Psoas muscle (tissue), 8 donors: Measurements from ENCODE around the gene MRPL9. TPM values are rescaled to one million over a fixed set of nuclear protein-coding genes. Genes with fewer than 3 reads are reported as not detected.
"Not testable (repeated sequence)": the region's sequence is repeated elsewhere in the genome, so short reads cannot be mapped to it uniquely, and the experiment has no call there.

Experiments
- ATAC-seq, 4 donors: fragments of 200-7000 bp; cut with Tn5 transposase; one replicate each; pipeline ENCODE4 v1.9.1; 2020; ENCODE audit warnings: moderate library complexity in 3 of 4, mild to moderate bottlenecking in 2 of 4
- DNase-seq, 2 donors: peaks; one replicate each; pipeline ENCODE4 v3.0.0-alpha.2; 2020
- H3K27ac ChIP-seq: fragments of 200-600 bp; one replicate; pipeline ENCODE4 v1.8.0; 2022
- H3K27me3 ChIP-seq, 3 donors: fragments of 200-600 bp in 1 of 3; one replicate each; pipeline versions ENCODE4 v1.6.1 to v1.8.0; 2013 to 2022; ENCODE audit warnings: low read length in 2 of 3, mild to moderate bottlenecking in 2 of 3, moderate library complexity in 1 of 3; ENCODE audit not compliant: insufficient read depth in 3 of 3
- H3K36me3 ChIP-seq, 2 donors: fragments of 200-600 bp in 1 of 2; one replicate each; pipeline versions ENCODE4 v1.6.1 to v1.8.0; 2013 to 2022; ENCODE audit warnings: low read depth in 1 of 2, mild to moderate bottlenecking in 1 of 2, moderate library complexity in 1 of 2; ENCODE audit not compliant: insufficient read depth in 1 of 2
- H3K4me1 ChIP-seq: fragments of 200-600 bp; one replicate; pipeline ENCODE4 v1.8.0; 2022
- H3K4me3 ChIP-seq: fragments of 200-600 bp; one replicate; pipeline ENCODE4 v1.8.0; 2022; ENCODE audit warnings: mild to moderate bottlenecking
- H3K9me3 ChIP-seq: fragments of 200-600 bp; one replicate; pipeline ENCODE4 v1.8.0; 2022
- WGBS, 3 donors: extraction: QIAGEN DNeasy Blood & Tissue Kit; methylation state at CpG; one replicate each; pipeline versions ENCODE4 v1.1.6 to v1.1.7; 2013; 5-methylcytosine and 5-hydroxymethylcytosine counted together
- intact Hi-C, 2 donors: fragments of 100-400 bp; cut with DNase I; formaldehyde crosslinking; loops; one replicate each; pipeline versions ENCODE4 v1.11.0 to v1.14.2; 2022
- polyA plus RNA-seq, 3 donors: library from polyadenylated mRNA; stranded (reverse); fragments of 200-250 nt; gene quantifications; one replicate each; pipeline ENCODE4 v1.2.3, GENCODE V29; 2013
- total RNA-seq, 4 donors: library from RNA; stranded (reverse); fragmentation: NEBNext Ultra II Directional in 2 of 4; extraction: Animal tissue kit (Norgen Biotek cat#: 25700) in 2 of 4; gene quantifications; one replicate each; pipeline versions ENCODE4 v1.2.1 to v1.2.4, GENCODE V29; 2021 to 2023
- TF ChIP-seq, protein P1 (sequence below): fragments of 200-600 bp; IDR thresholded peaks from one replicate; pipeline ENCODE4 v1.8.0; 2022; ENCODE audit warnings: antibody characterized with exemption
- donor health status: healthy with polysubstance abuse.
- donor health status: DM: no; HTN: no; CAD: no; lungs with moderate emphysema.
- donor health status: Bipolar disorder and iron deficiency.
- donor health status: healthy.
- donor health status: DM: yes; HTN: yes; CAD: no.
- donor health status: DM: no; HTN: no; CAD: no.
- donor health status: DM: no; HTN: no; CAD: no.
- donor health status: DM: yes; HTN: yes; CAD: no.

MRPL9 gene
- total and polyA plus RNA-seq, 7 donors = 63.5 to 132 (median 79.0) TPM

DNA sequence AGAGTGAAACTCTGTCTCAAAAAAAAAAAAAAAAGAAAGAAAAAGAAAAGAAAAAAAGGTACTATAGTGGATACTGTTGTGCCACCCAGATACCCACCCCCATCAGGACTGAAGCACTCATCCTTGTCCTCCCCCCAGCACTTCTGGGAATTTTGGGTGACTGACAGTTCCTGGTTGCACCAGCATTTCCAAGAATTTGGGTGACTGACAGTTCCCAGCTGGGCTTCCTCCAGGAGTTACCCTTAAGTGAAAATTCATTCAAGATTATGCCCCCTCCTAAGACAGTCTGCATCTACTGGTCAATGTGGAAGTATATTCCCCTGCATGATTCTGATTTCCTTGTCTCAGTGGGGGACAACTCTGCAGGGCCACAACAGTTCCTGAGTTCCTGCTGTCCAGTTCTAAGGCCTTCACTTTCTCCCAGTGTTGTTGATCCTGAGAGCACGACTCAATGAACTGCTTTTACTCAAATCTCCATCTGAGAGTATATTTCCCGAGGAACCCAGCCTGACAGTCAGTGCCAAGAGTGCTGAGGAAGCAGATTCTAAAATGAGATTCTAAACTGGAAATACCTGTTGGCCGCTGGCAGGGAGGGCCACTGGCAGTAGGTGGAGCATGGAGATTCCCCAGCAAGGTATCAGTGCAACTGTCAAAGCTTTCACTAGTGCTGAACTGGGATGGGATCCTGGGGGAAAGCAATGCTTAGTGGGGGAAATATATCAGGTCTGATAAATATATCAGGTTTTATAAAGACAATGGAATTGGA, 23.5 kb downstream of the MRPL9 start:
- intact Hi-C loops = loop anchor here (5.0 to 10.0 kb wide), 2 partner anchors 95 to 147 kb away; partner anchors contain the start of genes C2CD4D (in 1 of the 2) and RORC (in 1 of the 2)
- WGBS, 3 donors = 20 to 53% (median 30%) methylated on average over 3 of the region's 3 CpGs
- peak in 2 of 4 donors; percentile 23 to 69 for ATAC-seq

DNA sequence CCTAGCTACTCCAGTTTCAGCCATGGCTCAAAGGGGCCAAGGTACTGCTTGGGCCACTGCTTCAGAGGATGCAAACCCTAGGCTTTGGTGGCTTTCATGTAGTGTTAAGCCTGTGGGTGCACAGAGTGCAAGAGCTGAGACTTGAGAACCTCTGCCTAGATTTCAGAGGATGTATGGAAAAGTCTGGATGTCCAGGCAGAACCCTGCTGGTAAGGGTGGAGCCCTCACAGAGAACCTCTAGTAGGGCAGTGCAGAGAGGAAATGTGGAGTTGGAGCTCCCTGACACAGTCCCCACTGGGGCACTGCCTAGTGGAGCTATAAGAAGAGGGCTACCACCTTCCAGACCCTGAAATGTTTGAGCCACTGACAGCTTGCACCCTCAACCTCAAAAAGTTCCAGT, 25.8 kb downstream of the MRPL9 start:
- H3K27ac ChIP-seq = no peak overlapping the region
- intact Hi-C loops = loop anchor here (5.0 to 10.0 kb wide), 2 partner anchors 97 to 145 kb away; partner anchors contain the start of genes C2CD4D (in 1 of the 2) and RORC (in 1 of the 2)
- H3K36me3 ChIP-seq = no peaks in the 10 kb centered on the region
- TF ChIP-seq, protein P1, sequence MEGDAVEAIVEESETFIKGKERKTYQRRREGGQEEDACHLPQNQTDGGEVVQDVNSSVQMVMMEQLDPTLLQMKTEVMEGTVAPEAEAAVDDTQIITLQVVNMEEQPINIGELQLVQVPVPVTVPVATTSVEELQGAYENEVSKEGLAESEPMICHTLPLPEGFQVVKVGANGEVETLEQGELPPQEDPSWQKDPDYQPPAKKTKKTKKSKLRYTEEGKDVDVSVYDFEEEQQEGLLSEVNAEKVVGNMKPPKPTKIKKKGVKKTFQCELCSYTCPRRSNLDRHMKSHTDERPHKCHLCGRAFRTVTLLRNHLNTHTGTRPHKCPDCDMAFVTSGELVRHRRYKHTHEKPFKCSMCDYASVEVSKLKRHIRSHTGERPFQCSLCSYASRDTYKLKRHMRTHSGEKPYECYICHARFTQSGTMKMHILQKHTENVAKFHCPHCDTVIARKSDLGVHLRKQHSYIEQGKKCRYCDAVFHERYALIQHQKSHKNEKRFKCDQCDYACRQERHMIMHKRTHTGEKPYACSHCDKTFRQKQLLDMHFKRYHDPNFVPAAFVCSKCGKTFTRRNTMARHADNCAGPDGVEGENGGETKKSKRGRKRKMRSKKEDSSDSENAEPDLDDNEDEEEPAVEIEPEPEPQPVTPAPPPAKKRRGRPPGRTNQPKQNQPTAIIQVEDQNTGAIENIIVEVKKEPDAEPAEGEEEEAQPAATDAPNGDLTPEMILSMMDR = no peak
- no peak overlapping the region for H3K4me3 ChIP-seq
- no peaks in the 10 kb centered on the region for H3K27me3 ChIP-seq
- H3K9me3 ChIP-seq = no peaks in the 10 kb centered on the region
- no peak for DNase-seq
- H3K4me1 ChIP-seq = peaks cover 5% of the 10 kb centered on the region
- ATAC-seq = no peak

More for the DNA sequence above, 23.5 kb downstream of the MRPL9 start:
- DNase-seq = no peak
- Histone ChIP-seq H3K9me3 (no peaks in the 10 kb centered on the region), H3K36me3 (no peaks in the 10 kb centered on the region), H3K27ac (no peak overlapping the region), H3K4me3 (no peak overlapping the region), H3K27me3 (no peaks in the 10 kb centered on the region), H3K4me1 (peaks cover 5% of the 10 kb centered on the region)
- TF ChIP-seq, protein P1 = no peak

DNA sequence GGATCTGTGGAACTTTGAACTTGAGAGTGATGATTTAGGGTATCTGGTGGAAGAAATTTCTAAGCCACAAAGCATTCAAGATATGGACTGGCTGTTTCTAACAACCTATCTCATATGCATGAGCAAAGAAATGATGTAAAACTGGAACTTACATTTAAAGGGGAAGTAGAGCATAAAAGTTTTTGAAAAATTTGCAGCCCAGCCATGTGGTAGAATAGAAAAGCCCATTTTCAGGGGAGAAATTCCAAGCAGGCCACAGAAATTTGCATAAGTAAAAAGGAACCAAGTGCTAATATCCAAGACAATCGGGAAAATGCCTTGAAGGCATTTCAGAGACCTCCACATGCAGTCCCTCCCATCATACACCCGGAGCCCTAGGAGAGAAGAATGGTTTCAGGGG, 26.3 kb downstream of the MRPL9 start:
- H3K27me3 ChIP-seq = no peaks in the 10 kb centered on the region
- no peak overlapping the region for H3K4me3 ChIP-seq
- intact Hi-C loops = loop anchor here (5.0 to 10.0 kb wide), 2 partner anchors 98 to 145 kb away; partner anchors contain the start of genes C2CD4D (in 1 of the 2) and RORC (in 1 of the 2)
- ATAC-seq (no peak), DNase-seq (no peak)
- WGBS, 3 donors = 77 to 81% (median 81%) methylated on average over 2 of the region's 2 CpGs
- TF ChIP-seq, protein P1 = no peak
- H3K9me3 ChIP-seq = no peaks in the 10 kb centered on the region
- H3K36me3 ChIP-seq = no peaks in the 10 kb centered on the region
- H3K4me1 ChIP-seq = peaks cover 5% of the 10 kb centered on the region
- H3K27ac ChIP-seq = no peak overlapping the region

DNA sequence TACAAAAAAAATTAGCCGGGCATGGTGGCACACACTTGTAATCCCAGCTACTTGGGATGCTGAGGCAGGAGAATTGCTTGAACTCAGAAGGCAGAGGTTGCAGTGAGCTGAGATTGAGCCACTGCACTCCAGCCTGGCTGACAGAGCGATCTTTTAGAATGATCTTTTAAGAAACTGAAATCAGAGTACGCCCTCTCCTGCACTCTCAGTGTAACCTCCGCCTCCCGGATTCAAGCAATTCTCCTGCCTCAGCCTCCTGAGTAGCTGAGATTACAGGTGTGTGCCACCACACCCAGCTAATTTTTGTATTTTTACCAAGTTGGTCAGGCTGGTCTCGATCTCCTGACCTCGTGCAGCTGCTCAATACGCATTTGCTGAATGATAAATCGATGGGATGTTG, 29.3 kb downstream of the MRPL9 start:
- intact Hi-C loops = loop anchor here (2.0 to 10.0 kb wide), 6 partner anchors 42 to 292 kb away; partner anchors contain the start of genes C2CD4D (in 1 of the 2) and RORC (in 1 of the 2)
- H3K4me3 ChIP-seq, DNase-seq, H3K9me3 ChIP-seq, H3K27me3 ChIP-seq, ATAC-seq, H3K36me3 ChIP-seq, H3K27ac ChIP-seq, H3K4me1 ChIP-seq: not testable (repeated sequence)
- 90 to 95% (median 94%) methylated on average over 9 of the region's 9 CpGs for WGBS, 3 donors

DNA sequence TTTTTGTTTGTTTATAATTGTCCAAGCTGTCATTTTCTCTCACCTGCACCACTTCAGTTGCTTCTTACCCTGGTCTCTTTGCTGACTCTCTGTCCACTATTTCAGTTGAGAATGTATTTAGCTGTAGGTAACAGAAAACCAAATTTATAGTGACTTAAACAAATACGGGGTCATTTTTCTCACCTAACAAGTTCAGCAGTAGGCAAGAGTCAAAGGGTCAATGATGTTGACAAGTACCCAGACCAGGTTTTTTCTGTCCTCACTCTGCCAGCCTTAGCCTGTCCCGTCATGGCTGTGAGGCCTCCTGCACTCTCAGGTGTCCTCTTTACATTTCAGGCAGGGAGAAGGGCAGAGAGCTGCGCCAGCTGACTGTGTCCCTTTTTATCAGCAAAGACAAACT, 30.2 kb downstream of the MRPL9 start:
- TF ChIP-seq, protein P1 = no peak
- Histone ChIP-seq H3K4me3 (no peak overlapping the region), H3K36me3 (no peaks in the 10 kb centered on the region), H3K9me3 (no peaks in the 10 kb centered on the region), H3K27me3 (no peaks in the 10 kb centered on the region), H3K4me1 (no peaks in the 10 kb centered on the region), H3K27ac (no peak overlapping the region)
- DNase-seq (no peak), ATAC-seq (no peak)
- WGBS, 3 donors = 82 to 87% (median 84%) methylated on average over 3 of the region's 3 CpGs
- intact Hi-C loops = loop anchor here (5.0 to 10.0 kb wide), 4 partner anchors 41 to 291 kb away; partner anchors contain the start of genes C2CD4D (in 1 of the 2) and RORC (in 1 of the 2)
